Parathyroid adenoma (tissue), 2 donors: ENCODE data around the gene CAPN9.

Source experiments
- H2AFZ ChIP-seq: fragments of 300-600 bp; sonication (generic); one replicate; pipeline ENCODE4 v1.7.0; 2017; ENCODE audit warnings: antibody characterized with exemption, mild to moderate bottlenecking
- H3K27ac ChIP-seq: fragments of 300-600 bp; sonication (generic); one replicate; pipeline ENCODE4 v1.7.0; 2017
- H3K27me3 ChIP-seq: fragments of 300-600 bp; sonication (generic); one replicate; pipeline ENCODE4 v1.7.0; 2017; ENCODE audit warnings: low read length; ENCODE audit not compliant: control insufficient read depth, insufficient read depth
- H3K36me3 ChIP-seq: fragments of 300-600 bp; sonication (generic); one replicate; pipeline ENCODE4 v1.7.0; 2017; ENCODE audit warnings: low read length; ENCODE audit not compliant: control insufficient read depth, insufficient read depth
- H3K4me1 ChIP-seq: fragments of 300-600 bp; sonication (generic); one replicate; pipeline ENCODE4 v1.7.0; 2017; ENCODE audit warnings: control low read depth
- H3K4me2 ChIP-seq: fragments of 300-600 bp; sonication (generic); one replicate; pipeline ENCODE4 v1.7.0; 2017; ENCODE audit warnings: low read length
- H3K4me3 ChIP-seq: fragments of 300-600 bp; sonication (generic); one replicate; pipeline ENCODE4 v1.7.0; 2017; ENCODE audit warnings: low read depth, low read length
- H3K79me2 ChIP-seq: fragments of 300-600 bp; sonication (generic); one replicate; pipeline ENCODE4 v1.7.0; 2017; ENCODE audit warnings: control low read depth
- H3K9ac ChIP-seq: fragments of 300-600 bp; sonication (generic); one replicate; pipeline ENCODE4 v1.7.0; 2017; ENCODE audit warnings: mild to moderate bottlenecking
- H3K9me3 ChIP-seq: fragments of 300-600 bp; sonication (generic); one replicate; pipeline ENCODE4 v1.7.0; 2017; ENCODE audit warnings: low read length; ENCODE audit not compliant: control insufficient read depth
- TF ChIP-seq, protein P1 (sequence below): fragments of 300-600 bp; sonication (generic); IDR thresholded peaks from one replicate; pipeline ENCODE4 v1.7.0; 2017; ENCODE audit warnings: antibody characterized with exemption, mild to moderate bottlenecking
- donor health status: primary hyperparathyroidism.

CAPN9 gene

DNA sequence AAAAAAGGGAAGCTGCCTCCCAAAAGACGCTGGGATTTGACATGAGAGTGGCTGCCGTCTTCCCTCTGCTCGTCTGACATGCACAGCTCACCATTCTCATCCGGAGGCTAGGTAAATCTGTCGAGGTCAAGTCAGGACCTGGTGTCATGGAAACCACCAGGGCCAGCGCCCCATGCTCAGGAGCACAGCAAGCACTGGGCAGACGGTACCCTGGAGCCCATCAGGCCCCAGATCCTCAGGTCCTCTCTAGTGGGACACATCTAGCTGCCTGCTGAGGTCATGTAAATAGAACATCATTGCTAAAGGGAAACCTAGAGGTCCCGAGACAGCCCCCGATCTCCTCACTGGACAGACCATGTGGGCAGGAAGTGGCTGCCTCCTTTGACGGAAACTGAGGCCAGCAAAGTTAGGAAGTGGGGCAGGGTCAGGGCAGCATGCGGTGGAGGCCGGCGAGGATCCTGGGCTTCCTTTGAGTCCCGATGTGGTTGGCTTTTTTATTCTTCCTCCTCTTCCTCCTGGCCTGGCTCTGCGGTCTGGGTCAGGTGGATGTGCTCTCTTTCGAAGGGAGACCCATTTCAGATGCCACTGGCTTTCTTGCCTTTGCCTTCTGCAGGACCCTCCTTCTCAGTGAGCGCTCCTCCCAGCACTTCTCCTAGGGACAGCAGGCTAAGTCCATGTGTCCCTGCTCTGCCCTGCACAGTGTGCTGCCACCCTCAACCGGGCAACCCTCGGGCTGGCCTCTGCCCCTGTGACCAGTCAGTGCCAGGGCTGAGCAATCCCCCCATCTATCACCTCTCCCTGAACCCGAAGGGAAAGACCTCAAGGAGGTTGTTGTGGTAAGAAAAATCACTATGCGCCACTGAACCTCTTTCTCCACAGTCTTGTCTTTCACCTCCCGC is 39.2 kb upstream of the CAPN9 start:
- no peak overlapping the region for H3K4me3 ChIP-seq
- H3K9ac ChIP-seq, result no peak overlapping the region
- TF ChIP-seq, protein P1, sequence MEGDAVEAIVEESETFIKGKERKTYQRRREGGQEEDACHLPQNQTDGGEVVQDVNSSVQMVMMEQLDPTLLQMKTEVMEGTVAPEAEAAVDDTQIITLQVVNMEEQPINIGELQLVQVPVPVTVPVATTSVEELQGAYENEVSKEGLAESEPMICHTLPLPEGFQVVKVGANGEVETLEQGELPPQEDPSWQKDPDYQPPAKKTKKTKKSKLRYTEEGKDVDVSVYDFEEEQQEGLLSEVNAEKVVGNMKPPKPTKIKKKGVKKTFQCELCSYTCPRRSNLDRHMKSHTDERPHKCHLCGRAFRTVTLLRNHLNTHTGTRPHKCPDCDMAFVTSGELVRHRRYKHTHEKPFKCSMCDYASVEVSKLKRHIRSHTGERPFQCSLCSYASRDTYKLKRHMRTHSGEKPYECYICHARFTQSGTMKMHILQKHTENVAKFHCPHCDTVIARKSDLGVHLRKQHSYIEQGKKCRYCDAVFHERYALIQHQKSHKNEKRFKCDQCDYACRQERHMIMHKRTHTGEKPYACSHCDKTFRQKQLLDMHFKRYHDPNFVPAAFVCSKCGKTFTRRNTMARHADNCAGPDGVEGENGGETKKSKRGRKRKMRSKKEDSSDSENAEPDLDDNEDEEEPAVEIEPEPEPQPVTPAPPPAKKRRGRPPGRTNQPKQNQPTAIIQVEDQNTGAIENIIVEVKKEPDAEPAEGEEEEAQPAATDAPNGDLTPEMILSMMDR, result no peak
- H3K27me3 ChIP-seq, result no peaks in the 10 kb centered on the region
- no peaks in the 10 kb centered on the region for H3K36me3 ChIP-seq
- H2AFZ ChIP-seq, result no peak overlapping the region
- H3K9me3 ChIP-seq, result no peaks in the 10 kb centered on the region
- H3K4me2 ChIP-seq, result no peak overlapping the region
- H3K4me1 ChIP-seq, result no peaks in the 10 kb centered on the region
- H3K27ac ChIP-seq, result no peak overlapping the region
- no peaks in the 10 kb centered on the region for H3K79me2 ChIP-seq

DNA sequence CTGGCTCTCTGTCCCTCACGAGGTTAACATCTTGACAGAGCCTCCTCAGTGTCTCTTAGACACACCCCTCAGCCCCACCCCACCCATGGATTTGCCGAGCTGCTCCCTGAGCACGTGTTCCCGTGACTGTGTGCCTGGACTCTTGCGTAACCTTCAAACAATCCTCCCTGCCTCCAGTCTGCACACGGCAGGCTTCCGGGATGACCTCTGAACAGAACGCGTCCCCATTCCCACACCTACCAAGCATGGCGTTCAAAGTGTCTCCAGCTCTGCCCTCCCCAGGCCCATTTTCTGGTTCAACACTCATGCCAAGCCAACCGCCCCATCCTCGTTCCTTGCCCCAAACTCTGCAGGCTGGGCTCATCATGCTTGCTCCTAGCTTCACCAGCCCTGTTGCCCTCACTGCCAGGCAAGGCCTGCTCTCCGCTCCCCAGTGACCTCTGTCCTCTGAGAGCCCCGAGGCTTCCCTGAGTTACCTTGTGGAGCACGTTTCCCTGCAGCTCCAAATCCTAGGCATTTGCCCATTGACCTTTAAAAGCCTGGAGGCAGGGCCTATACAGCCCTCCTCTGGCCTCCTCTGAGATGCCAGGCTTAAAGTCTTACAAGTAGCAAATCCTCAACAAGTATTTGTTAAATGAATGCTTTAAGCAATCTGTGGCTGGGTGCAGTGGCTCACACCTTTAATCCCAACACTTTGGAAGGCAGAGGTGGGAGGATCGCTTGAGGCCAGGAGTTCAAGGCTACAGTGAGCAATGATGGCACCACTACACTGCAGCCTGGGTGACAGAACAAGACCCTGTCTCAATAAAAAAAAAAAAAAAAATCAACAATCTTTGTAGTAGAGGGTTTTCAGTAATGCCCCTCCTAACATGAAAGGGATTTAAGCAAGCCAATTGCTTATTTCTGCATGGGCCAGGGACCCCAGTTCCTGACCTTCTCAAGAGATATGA is 38.3 kb upstream of the CAPN9 start:
- Histone ChIP-seq H3K79me2 (no peaks in the 10 kb centered on the region), H3K4me1 (no peaks in the 10 kb centered on the region), H3K9ac (no peak overlapping the region), H3K36me3 (no peaks in the 10 kb centered on the region), H3K4me2 (no peak overlapping the region), H3K27me3 (no peaks in the 10 kb centered on the region), H3K4me3 (no peak overlapping the region), H3K9me3 (no peaks in the 10 kb centered on the region), H3K27ac (no peak overlapping the region), H2AFZ (no peak overlapping the region)
- TF ChIP-seq, protein P1, result no peak

DNA sequence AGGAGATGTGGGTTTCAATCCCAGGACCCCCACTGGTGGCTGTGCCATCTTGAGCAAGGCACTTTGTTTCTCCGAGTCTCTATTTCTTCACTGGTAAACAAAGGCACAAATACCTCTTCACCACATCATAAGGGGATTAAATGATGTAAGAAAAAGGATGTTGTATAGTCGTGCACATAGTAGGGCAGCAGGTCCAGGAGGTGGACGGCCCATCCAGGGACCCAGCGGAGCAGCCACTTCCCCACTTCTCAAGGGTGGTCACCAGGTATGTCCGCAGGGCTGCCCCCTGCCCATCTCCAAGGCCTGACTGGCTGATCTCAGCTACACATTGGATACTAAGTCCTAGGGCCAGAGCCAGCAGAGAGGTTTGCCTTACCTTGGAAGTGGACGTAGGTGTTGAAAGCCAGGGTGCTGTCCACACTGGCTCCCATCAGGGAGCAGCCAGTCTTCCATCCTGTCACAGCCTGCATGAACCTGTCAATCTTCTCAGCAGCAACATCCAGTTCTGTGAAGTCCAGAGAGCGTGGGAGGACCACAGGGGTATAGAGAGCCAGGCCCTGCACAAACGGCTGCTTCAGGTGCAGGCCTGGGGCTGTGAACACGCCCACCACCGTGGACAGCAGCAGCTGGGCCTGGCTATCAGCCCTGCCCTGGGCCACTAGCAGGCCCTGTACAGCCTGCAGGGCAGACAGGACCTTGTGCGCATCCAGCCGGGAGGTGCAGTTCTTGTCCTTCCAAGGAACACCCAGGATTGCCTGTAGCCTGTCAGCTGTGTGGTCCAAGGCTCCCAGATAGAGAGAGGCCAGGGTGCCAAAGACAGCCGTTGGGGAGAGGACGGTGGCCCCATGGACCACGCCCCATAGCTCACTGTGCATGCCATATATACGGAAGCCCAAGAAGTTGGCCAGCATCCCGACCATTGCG is 37.3 kb upstream of the CAPN9 start:
- no peaks in the 10 kb centered on the region for H3K79me2 ChIP-seq
- no peak overlapping the region for H3K4me3 ChIP-seq
- no peak overlapping the region for H2AFZ ChIP-seq
- no peak overlapping the region for H3K27ac ChIP-seq
- H3K4me1 ChIP-seq, result peaks cover 5% of the 10 kb centered on the region
- no peaks in the 10 kb centered on the region for H3K27me3 ChIP-seq
- no peak overlapping the region for H3K4me2 ChIP-seq
- H3K9me3 ChIP-seq, result no peaks in the 10 kb centered on the region
- H3K9ac ChIP-seq, result no peak overlapping the region
- TF ChIP-seq, protein P1, result no peak
- no peaks in the 10 kb centered on the region for H3K36me3 ChIP-seq

DNA sequence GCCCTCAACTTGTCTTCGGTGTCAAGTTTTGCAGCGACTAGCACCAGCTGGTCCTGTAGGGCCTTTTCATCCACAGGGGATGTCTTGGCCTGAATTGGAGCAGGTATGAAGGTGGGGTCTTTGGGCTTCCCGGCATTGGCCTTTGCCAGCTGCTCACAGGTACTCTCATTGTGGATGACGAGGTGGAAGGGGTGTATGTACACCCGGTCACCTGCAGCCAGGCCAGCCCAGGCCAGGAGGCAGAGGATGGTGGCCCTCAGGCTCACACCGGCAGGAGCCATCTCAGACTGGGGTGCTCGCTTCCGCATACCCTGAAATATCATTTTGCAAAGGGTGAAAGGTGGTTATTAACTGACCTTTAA is 36.7 kb upstream of the CAPN9 start:
- Histone ChIP-seq H3K27me3 (no peaks in the 10 kb centered on the region), H3K4me1 (peaks cover 5% of the 10 kb centered on the region), H3K79me2 (no peaks in the 10 kb centered on the region), H3K4me3 (no peak overlapping the region), H3K4me2 (no peak overlapping the region), H3K9ac (no peak overlapping the region), H3K36me3 (no peaks in the 10 kb centered on the region), H2AFZ (no peak overlapping the region), H3K27ac (no peak overlapping the region), H3K9me3 (no peaks in the 10 kb centered on the region)
- TF ChIP-seq, protein P1, result no peak
